Activated B cell treated with CpG ODN at 0.5 μM for 24 hours (primary cell): ENCODE measurements around the gene FOXL1. TPM values are rescaled to one million over a fixed set of nuclear protein-coding genes. Genes with fewer than 3 reads are reported as not detected.

ENCODE experiments used
- ATAC-seq: fragments of 200-7000 bp; cut with Tn5 transposase; one replicate; pipeline ENCODE4 v1.10.0; 2021; ENCODE audit warnings: low read depth, mild to moderate bottlenecking, moderate library complexity
- CTCF ChIA-PET: fragments of 350-600 bp; sonication (Branson Sonifier 250); formaldehyde crosslinking; loops from one replicate; lab custom pipeline; 2021; ENCODE audit warnings: antibody characterized with exemption; lab: Charles Lee
- POLR2A ChIA-PET: fragments of 350-600 bp; sonication (Branson Sonifier 250); formaldehyde crosslinking; loops from one replicate; lab custom pipeline; 2021; ENCODE audit warnings: antibody characterized with exemption; lab: Charles Lee
- DNase-seq: peaks from one replicate; pipeline ENCODE4 v3.0.0; 2022
- H3K27ac Mint-ChIP-seq: one replicate; pipeline ENCODE4 v1.8.0; 2020; ENCODE audit warnings: mixed read lengths
- H3K27me3 Mint-ChIP-seq: one replicate; pipeline ENCODE4 v1.8.0; 2021; ENCODE audit warnings: mixed read lengths
- H3K36me3 Mint-ChIP-seq: one replicate; pipeline ENCODE4 v1.8.0; 2021; ENCODE audit warnings: low read depth, mixed read lengths
- H3K4me1 Mint-ChIP-seq: one replicate; pipeline ENCODE4 v1.8.0; 2021; ENCODE audit warnings: mixed read lengths
- H3K4me3 Mint-ChIP-seq: one replicate; pipeline ENCODE4 v1.8.0; 2020; ENCODE audit warnings: mild to moderate bottlenecking, mixed read lengths
- H3K9me3 Mint-ChIP-seq: one replicate; pipeline ENCODE4 v1.8.0; 2020; ENCODE audit warnings: mixed read lengths
- CTCF ChIP-seq: fragments of 200-600 bp; IDR thresholded peaks from one replicate; pipeline ENCODE4 v1.8.0; 2022; ENCODE audit warnings: antibody characterized with exemption, mild to moderate bottlenecking
- intact Hi-C: fragments of 100-400 bp; cut with micrococcal nuclease; formaldehyde crosslinking; loops from one replicate; pipeline ENCODE4 v1.15.1; 2024
- total RNA-seq: library from RNA; stranded (reverse); gene quantifications from 2 replicates; pipeline ENCODE4 v1.2.3, GENCODE V29; 2022

FOXL1 gene
- total RNA-seq, 1 donor from 2014 or later, result not detected

GRCh38 chr16:86531641-86532525, 46.5 kb upstream of the FOXL1 start:
- intact Hi-C loops, result no loop called here
- H3K9me3 Mint-ChIP-seq, result no peaks in the 10 kb centered on the region

GRCh38 chr16:86532526-86532815, 45.9 kb upstream of the FOXL1 start:
- ChIA-PET CTCF (no interaction called here), POLR2A (no interaction called here)
- ATAC-seq, result no peak
- no peak overlapping the region for H3K4me3 Mint-ChIP-seq
- H3K27ac Mint-ChIP-seq, result no peak overlapping the region
- peaks cover 39% of the 10 kb centered on the region for H3K36me3 Mint-ChIP-seq
- no peak for DNase-seq
- intact Hi-C loops, result no loop called here
- H3K4me1 Mint-ChIP-seq, result no peaks in the 10 kb centered on the region
- no peak for TF ChIP-seq CTCF
- no peaks in the 10 kb centered on the region for H3K27me3 Mint-ChIP-seq
- H3K9me3 Mint-ChIP-seq, result no peaks in the 10 kb centered on the region

More at GRCh38 chr16:86531641-86532525, 46.5 kb upstream of the FOXL1 start:
- ChIA-PET CTCF (no interaction called here), POLR2A (no interaction called here)
- no peaks in the 10 kb centered on the region for H3K4me1 Mint-ChIP-seq
- H3K4me3 Mint-ChIP-seq, result no peak overlapping the region
- TF ChIP-seq CTCF, result no peak
- DNase-seq (no peak), ATAC-seq (no peak)
- H3K27me3 Mint-ChIP-seq, result no peaks in the 10 kb centered on the region
- peaks cover 35% of the 10 kb centered on the region for H3K36me3 Mint-ChIP-seq
- no peak overlapping the region for H3K27ac Mint-ChIP-seq

DNA sequence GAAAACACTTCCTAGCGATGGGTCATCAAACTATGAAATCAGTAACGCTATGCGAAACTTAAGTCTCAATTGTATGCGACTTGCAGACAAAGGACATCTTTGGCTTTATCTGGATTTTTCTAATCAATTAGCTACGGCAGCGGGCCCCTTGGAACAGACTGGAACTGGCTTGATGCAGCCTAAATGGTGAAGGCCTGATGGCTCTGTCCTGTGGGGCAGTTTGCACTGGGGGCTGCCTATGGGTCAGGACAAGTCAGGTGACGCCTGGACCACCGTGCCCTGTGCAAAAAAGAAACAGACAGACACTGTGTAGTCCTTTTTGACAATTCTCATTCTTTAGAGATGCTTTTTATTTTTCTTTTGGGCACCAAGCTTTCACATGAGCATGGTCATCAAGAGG, 45.3 kb upstream of the FOXL1 start:
- no peak for TF ChIP-seq CTCF
- Mint-ChIP-seq H3K36me3 (peaks cover 43% of the 10 kb centered on the region), H3K9me3 (no peaks in the 10 kb centered on the region), H3K4me3 (no peak overlapping the region), H3K4me1 (no peaks in the 10 kb centered on the region), H3K27ac (no peak overlapping the region), H3K27me3 (no peaks in the 10 kb centered on the region)
- ChIA-PET CTCF (no interaction called here), POLR2A (no interaction called here)
- DNase-seq (no peak), ATAC-seq (no peak)
- intact Hi-C loops, result no loop called here

DNA sequence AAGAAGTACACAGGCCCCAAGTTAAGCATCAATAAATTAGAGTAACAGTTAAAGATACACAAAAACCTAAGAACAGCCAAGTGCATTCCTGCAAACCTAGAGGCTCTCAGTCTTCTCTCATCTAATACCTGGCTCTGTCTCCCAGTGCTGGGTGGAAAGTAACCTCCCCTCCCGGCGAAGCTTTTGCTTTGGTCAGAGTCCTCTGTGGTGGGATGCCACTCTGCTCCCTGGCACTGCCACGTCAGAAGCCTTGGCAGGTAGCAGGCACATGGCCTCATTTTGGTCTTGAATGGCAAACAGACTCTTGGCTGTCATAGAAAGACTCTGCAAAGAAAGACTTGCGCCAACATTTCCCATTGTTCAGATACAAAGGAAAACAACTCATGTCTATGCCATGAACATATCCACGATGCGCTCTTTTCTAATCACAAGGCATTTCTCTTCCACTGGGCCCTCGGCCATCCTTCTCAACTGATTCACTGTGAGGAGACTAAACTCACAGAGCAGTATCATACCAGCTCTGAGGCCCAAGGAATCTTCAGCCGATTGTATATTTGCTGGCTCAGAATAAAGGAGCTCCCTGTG, 44.5 kb upstream of the FOXL1 start:
- H3K27me3 Mint-ChIP-seq, result no peaks in the 10 kb centered on the region
- H3K4me1 Mint-ChIP-seq, result no peaks in the 10 kb centered on the region
- no peak for TF ChIP-seq CTCF
- no peak for ATAC-seq
- H3K36me3 Mint-ChIP-seq, result peaks cover 51% of the 10 kb centered on the region
- POLR2A ChIA-PET, result no interaction called here
- H3K9me3 Mint-ChIP-seq, result no peaks in the 10 kb centered on the region
- DNase-seq, result no peak
- H3K27ac Mint-ChIP-seq, result no peak overlapping the region
- CTCF ChIA-PET, result no interaction called here
- H3K4me3 Mint-ChIP-seq, result no peak overlapping the region
- intact Hi-C loops, result no loop called here

GRCh38 chr16:86534779-86535615, 43.4 kb upstream of the FOXL1 start:
- ATAC-seq (no peak), DNase-seq (no peak)
- Mint-ChIP-seq H3K9me3 (no peaks in the 10 kb centered on the region), H3K36me3 (peaks cover 60% of the 10 kb centered on the region), H3K4me1 (no peaks in the 10 kb centered on the region), H3K27me3 (no peaks in the 10 kb centered on the region), H3K4me3 (no peak overlapping the region), H3K27ac (no peak overlapping the region)
- intact Hi-C loops, result no loop called here
- TF ChIP-seq CTCF, result no peak
- CTCF ChIA-PET, result no interaction called here
- POLR2A ChIA-PET, result no interaction called here
